HCT116 (cell line): ENCODE results near the gene TOP1. TPM values are rescaled to one million over a fixed set of nuclear protein-coding genes. Genes with fewer than 3 reads are reported as not detected.

Experiments
- ATAC-seq: fragments of 200-7000 bp; cut with Tn5 transposase; 2 replicates; pipeline ENCODE4 v1.9.1; 2020; ENCODE audit warnings: mild to moderate bottlenecking, moderate library complexity
- BruUV-seq: library from RNA; stranded (reverse); fragments of 400-500 nt; replicated peaks from 2 replicates; lab custom pipeline; 2021; lab: Mats Ljungman, UMichigan
- CTCF ChIA-PET: fragments of 300-600 bp; sonication (Branson Sonifier 250); formaldehyde crosslinking; loops from one replicate; lab custom pipeline; 2021; ENCODE audit warnings: antibody characterized with exemption; lab: Charles Lee
- POLR2A ChIA-PET: fragments of 300-600, 350-600 bp; sonication (Branson Sonifier 250); formaldehyde crosslinking; loops from one replicate; lab custom pipeline; 2021; ENCODE audit warnings: antibody characterized with exemption; lab: Charles Lee
- RAD21 ChIA-PET, 2 experiments: fragments of 300-600 bp; sonication (Branson Sonifier 250); formaldehyde crosslinking; loops; one replicate each; lab custom pipeline; 2023; ENCODE audit warnings: low total read pairs in 2 of 2; ENCODE audit not compliant: uncharacterized antibody in 2 of 2, unreplicated experiment in 2 of 2, low non-redundant PET in 1 of 2; lab: Charles Lee
- DNase-seq: peaks from one replicate; pipeline ENCODE4 v3.0.0-alpha.2; 2010; ENCODE audit warnings: low read depth, low spot score
- H2AFZ ChIP-seq: fragments of 200-600 bp; shearing (Covaris generic), sonication (generic); 2 replicates; pipeline ENCODE4 v1.6.1; 2017; ENCODE audit warnings: low read depth, mixed run types, mixed read lengths, antibody characterized with exemption, low read length; ENCODE audit not compliant: poor library complexity, severe bottlenecking
- H3K27ac ChIP-seq: 2 replicates; pipeline ENCODE4 v1.5.1; 2012; ENCODE audit warnings: low read depth, low read length
- H3K27me3 ChIP-seq: fragments of 200-600 bp; sonication (generic); 2 replicates; pipeline ENCODE4 v1.6.1; 2016; ENCODE audit warnings: mixed run types, low read length, mixed read lengths; ENCODE audit not compliant: insufficient read depth
- H3K36me3 ChIP-seq, 2 experiments: fragments of 200-500 bp in 1 of 2; fragments of 200-600 bp in 1 of 2; sonication (Bioruptor generic) in 1 of 2; sonication (generic) in 1 of 2; 2 replicates each; pipeline versions ENCODE4 v1.5.1 to v1.6.1; 2014 to 2016; ENCODE audit warnings: low read length in 2 of 2, inconsistent platforms in 1 of 2, mixed read lengths in 1 of 2, mixed run types in 1 of 2; ENCODE audit not compliant: insufficient read depth in 2 of 2, control insufficient read depth in 1 of 2
- H3K4me1 ChIP-seq, 2 experiments: fragments of 200-600 bp in 1 of 2; sonication (generic) in 1 of 2; 2 replicates each; pipeline versions ENCODE4 v1.5.1 to v1.6.1; 2012 to 2017; ENCODE audit warnings: low read length in 2 of 2, inconsistent platforms in 1 of 2, mild to moderate bottlenecking in 1 of 2, mixed read lengths in 1 of 2, mixed run types in 1 of 2, moderate library complexity in 1 of 2; ENCODE audit not compliant: insufficient read depth in 2 of 2, control insufficient read depth in 1 of 2
- H3K4me2 ChIP-seq: fragments of 200-600 bp; sonication (generic); 2 replicates; pipeline ENCODE4 v1.6.1; 2017; ENCODE audit warnings: mixed run types, low read length, mixed read lengths
- H3K4me3 ChIP-seq, 2 experiments: fragments of 200-600 bp in 1 of 2; sonication (generic) in 1 of 2; replicated peaks in 1 of 2; 2 replicates each; pipeline ENCODE4 v1.5.1; 2011 to 2016; ENCODE audit warnings: low read length in 2 of 2, control low read depth in 1 of 2, low read depth in 1 of 2, mild to moderate bottlenecking in 1 of 2, mixed read lengths in 1 of 2, mixed run types in 1 of 2
- H3K79me2 ChIP-seq: fragments of 200-600 bp; sonication (generic); 2 replicates; pipeline ENCODE4 v1.6.1; 2017; ENCODE audit warnings: mild to moderate bottlenecking, mixed run types, low read length, moderate library complexity, mixed read lengths; ENCODE audit not compliant: insufficient read depth
- H3K9ac ChIP-seq: fragments of 200-600 bp; sonication (generic); 2 replicates; pipeline ENCODE4 v1.6.1; 2016; ENCODE audit warnings: low read length, mixed read lengths
- H3K9me2 ChIP-seq: fragments of 200-600 bp; sonication (generic), shearing (Covaris generic); 2 replicates; pipeline ENCODE4 v1.6.1; 2017; ENCODE audit warnings: mixed run types, mild to moderate bottlenecking, moderate library complexity; ENCODE audit not compliant: insufficient read depth
- H3K9me3 ChIP-seq, 2 experiments: fragments of 200-500 bp in 1 of 2; fragments of 200-600 bp in 1 of 2; sonication (Bioruptor generic) in 1 of 2; sonication (generic) in 1 of 2; 2 replicates each; pipeline ENCODE4 v1.6.1; 2014 to 2017; ENCODE audit warnings: low read length in 2 of 2, mixed read lengths in 2 of 2, inconsistent platforms in 1 of 2, low read depth in 1 of 2, mild to moderate bottlenecking in 1 of 2, mixed run types in 1 of 2, moderate library complexity in 1 of 2; ENCODE audit not compliant: control insufficient read depth in 1 of 2, insufficient read depth in 1 of 2
- H4K20me1 ChIP-seq: fragments of 200-600 bp; sonication (generic), shearing (Covaris generic); 2 replicates; pipeline ENCODE4 v1.6.1; 2017; ENCODE audit warnings: mixed run types, mild to moderate bottlenecking, moderate library complexity; ENCODE audit not compliant: insufficient read depth
- CBX3 ChIP-seq: IDR thresholded peaks from 2 replicates; pipeline ENCODE4 v1.6.1; 2012; ENCODE audit warnings: low read depth
- CEBPB ChIP-seq: IDR thresholded peaks from 2 replicates; pipeline ENCODE4 v1.6.1; 2012; ENCODE audit warnings: low read depth
- CTCF ChIP-seq, 3 experiments: fragments of 200-600 bp in 1 of 3; sonication (generic) in 1 of 3; IDR thresholded peaks in 2 of 3; conservative IDR thresholded peaks in 1 of 3; 2 replicates each; pipeline ENCODE4 v1.5.1; 2012 to 2017; ENCODE audit warnings: low read depth in 2 of 3, low read length in 2 of 3, antibody characterized with exemption in 1 of 3, borderline replicate concordance in 1 of 3, control low read depth in 1 of 3, mild to moderate bottlenecking in 1 of 3, mixed read lengths in 1 of 3, mixed run types in 1 of 3, moderate library complexity in 1 of 3; ENCODE audit not compliant: insufficient read depth in 1 of 3
- ELF1 ChIP-seq: IDR thresholded peaks from 2 replicates; pipeline ENCODE4 v1.6.1; 2012; ENCODE audit warnings: low read depth, borderline replicate concordance
- EZH2phosphoT487 ChIP-seq: fragments of 200-600 bp; IDR thresholded peaks from 2 replicates; pipeline ENCODE4 v1.6.1; 2018; ENCODE audit warnings: antibody characterized with exemption, borderline replicate concordance
- FOSL1 ChIP-seq: IDR thresholded peaks from 2 replicates; pipeline ENCODE4 v1.6.1; 2012; ENCODE audit warnings: low read depth
- JUND ChIP-seq: IDR thresholded peaks from 2 replicates; pipeline ENCODE4 v1.6.1; 2012
- MAX ChIP-seq: IDR thresholded peaks from 2 replicates; pipeline ENCODE4 v1.6.1; 2012
- POLR2A ChIP-seq: IDR thresholded peaks from 2 replicates; pipeline ENCODE4 v1.7.0; 2011; ENCODE audit warnings: borderline replicate concordance; ENCODE audit not compliant: insufficient read depth, insufficient read length; ENCODE audit errors: extremely low read depth
- POLR2AphosphoS5 ChIP-seq: IDR thresholded peaks from 2 replicates; pipeline ENCODE4 v1.6.1; 2011; ENCODE audit warnings: mild to moderate bottlenecking, low read depth, low read length, moderate library complexity
- RAD21 ChIP-seq: IDR thresholded peaks from 2 replicates; pipeline ENCODE4 v1.6.1; 2012; ENCODE audit warnings: low read depth, mild to moderate bottlenecking
- SP1 ChIP-seq: IDR thresholded peaks from 2 replicates; pipeline ENCODE4 v1.6.1; 2012; ENCODE audit warnings: low read depth
- SRF ChIP-seq: IDR thresholded peaks from 2 replicates; pipeline ENCODE4 v1.6.1; 2012; ENCODE audit warnings: low read depth
- YY1 ChIP-seq: IDR thresholded peaks from 2 replicates; pipeline ENCODE4 v1.6.1; 2011; ENCODE audit warnings: low read length, low read depth, moderate library complexity, mild to moderate bottlenecking; ENCODE audit not compliant: insufficient replicate concordance; ENCODE audit errors: extremely low read depth
- ZBTB33 ChIP-seq: IDR thresholded peaks from 2 replicates; pipeline ENCODE4 v1.6.1; 2011; ENCODE audit warnings: mild to moderate bottlenecking, low read length, moderate library complexity; ENCODE audit not compliant: insufficient replicate concordance; ENCODE audit errors: extremely low read depth
- ZFX ChIP-seq: fragments of 450-650 bp; IDR thresholded peaks from 2 replicates; pipeline ENCODE4 v1.6.1; 2017
- ZNF274 ChIP-seq: fragments of 200-500 bp; sonication (Bioruptor generic); IDR thresholded peaks from 2 replicates; pipeline ENCODE4 v1.6.1; 2014; ENCODE audit warnings: mild to moderate bottlenecking, low read depth, low read length, inconsistent platforms
- intact Hi-C: fragments of 100-400 bp; cut with micrococcal nuclease; formaldehyde crosslinking; loops from 2 replicates; pipeline ENCODE4 v1.10.0; 2022
- total RNA-seq: library from RNA; stranded (reverse); gene quantifications from one replicate; pipeline ENCODE4 v1.2.1, GENCODE V29; 2021; ENCODE audit not compliant: unreplicated experiment
- TF ChIP-seq, protein P1 (sequence below): IDR thresholded peaks from 2 replicates; pipeline ENCODE4 v1.6.1; 2012

The TOP1 gene
- total RNA-seq, 1 experiment from 2014 or later = 190 TPM

DNA sequence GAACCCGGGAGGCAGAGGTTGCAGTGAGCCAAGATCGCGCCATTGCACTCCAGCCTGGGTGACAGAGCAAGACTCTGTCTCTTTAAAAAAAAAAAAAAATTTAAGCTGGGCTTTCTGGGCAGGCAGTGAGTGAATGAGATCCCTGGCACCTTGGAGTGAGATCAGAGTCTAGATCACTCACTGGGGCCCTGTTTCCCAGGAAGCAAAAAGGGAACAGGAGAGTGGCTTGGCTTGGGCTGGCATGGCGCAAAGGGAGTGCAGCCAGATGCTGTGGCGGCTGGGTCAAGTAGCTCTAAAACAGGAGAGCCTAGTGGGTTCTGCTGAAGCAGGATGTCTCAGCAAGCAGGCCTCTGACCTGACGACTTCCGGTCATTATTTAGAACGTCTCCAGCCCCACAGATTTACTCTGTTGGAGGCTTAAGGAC, 119.2 kb downstream of the TOP1 start:
- DNase-seq (no peak), ATAC-seq (no peak)
- intact Hi-C loops = no loop called here
- Histone ChIP-seq H3K4me3 (no peak overlapping the region), H3K27ac (no peak overlapping the region), H2AFZ (no peak overlapping the region), H4K20me1 (no peaks in the 10 kb centered on the region), H3K9ac (no peak overlapping the region), H3K27me3 (no peaks in the 10 kb centered on the region), H3K36me3 (no peaks in the 10 kb centered on the region), H3K9me2 (no peaks in the 10 kb centered on the region), H3K4me1 (peaks cover 4 to 10% of the 10 kb centered on the region in 2 experiments; a peak in 2 of 4 replicates), H3K4me2 (no peak overlapping the region), H3K9me3 (no peaks in the 10 kb centered on the region), H3K79me2 (peaks cover 66% of the 10 kb centered on the region)
- ChIA-PET CTCF (interaction anchor here (1.0 kb wide), 1 partner anchor 13 kb away, joined by 3 read pairs; no protein-coding TSS in a partner anchor), POLR2A (no interaction called here), RAD21 (interaction anchor here in 1 of 2 experiments (0.7 kb wide), 1 partner anchor 157 kb away, joined by 3 read pairs; no protein-coding TSS in a partner anchor)
- TF ChIP-seq YY1 (no peak), CEBPB (no peak), CBX3 (no peak), SRF (no peak), ZFX (no peak)
- no TSS peak for BruUV-seq

DNA sequence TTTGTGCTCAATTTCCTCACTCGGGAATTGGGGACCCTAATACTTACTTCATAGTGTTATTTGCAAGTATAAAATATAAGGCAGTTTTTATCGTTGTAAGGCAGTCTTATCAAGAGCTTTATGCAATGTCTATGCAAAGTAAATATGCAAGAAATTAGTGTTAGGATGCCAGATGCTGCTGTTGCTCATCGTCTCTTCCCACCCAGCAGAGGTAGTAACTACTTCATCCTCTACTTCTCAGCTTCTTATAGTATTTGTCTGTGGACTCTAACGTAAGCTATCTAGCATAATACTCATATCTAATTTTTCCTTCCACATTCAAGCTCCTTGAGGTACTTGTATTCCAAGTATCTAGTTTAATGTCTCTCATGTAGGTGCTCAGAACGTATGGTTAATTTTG, 120.3 kb downstream of the TOP1 start:
- no peaks in the 10 kb centered on the region for H3K9me3 ChIP-seq
- ChIA-PET CTCF (interaction anchor here (1.0 kb wide), 1 partner anchor 44 kb away, joined by 3 read pairs; no protein-coding TSS in a partner anchor), RAD21 (no interaction called here), POLR2A (no interaction called here)
- no peak overlapping the region for H2AFZ ChIP-seq
- peaks cover 4 to 10% of the 10 kb centered on the region in 2 experiments; a peak in 2 of 4 replicates for H3K4me1 ChIP-seq
- H3K79me2 ChIP-seq = peaks cover 58% of the 10 kb centered on the region
- intact Hi-C loops = no loop called here
- DNase-seq = no peak
- H3K27me3 ChIP-seq = no peaks in the 10 kb centered on the region
- no peak overlapping the region for H3K27ac ChIP-seq
- no peaks in the 10 kb centered on the region for H3K36me3 ChIP-seq
- H3K4me2 ChIP-seq = no peak overlapping the region
- H4K20me1 ChIP-seq = no peaks in the 10 kb centered on the region
- H3K9ac ChIP-seq = no peak overlapping the region
- ATAC-seq = no peak
- H3K9me2 ChIP-seq = no peaks in the 10 kb centered on the region
- H3K4me3 ChIP-seq = no peak overlapping the region
- no TSS peak for BruUV-seq
- no peak for TF ChIP-seq CTCF (IDR thresholded peaks at IDR 0.05 in 2 of 3, conservative IDR thresholded peaks at IDR 0.05 in 1 of 3; ENCODE audit: borderline replicate concordance in 1 of 3, insufficient read depth in 1 of 3, low read depth in 2 of 3, low read length in 2 of 3)
- no peak for TF ChIP-seq POLR2AphosphoS5
- no peak for TF ChIP-seq ZFX
- TF ChIP-seq SP1 = no peak
- TF ChIP-seq, protein P1, sequence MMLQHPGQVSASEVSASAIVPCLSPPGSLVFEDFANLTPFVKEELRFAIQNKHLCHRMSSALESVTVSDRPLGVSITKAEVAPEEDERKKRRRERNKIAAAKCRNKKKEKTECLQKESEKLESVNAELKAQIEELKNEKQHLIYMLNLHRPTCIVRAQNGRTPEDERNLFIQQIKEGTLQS = no peak
- no peak for TF ChIP-seq EZH2phosphoT487
- no peak for TF ChIP-seq ELF1
- TF ChIP-seq FOSL1 = no peak
- no peak for TF ChIP-seq YY1
- TF ChIP-seq POLR2A = no peak
- TF ChIP-seq MAX = no peak
- no peak for TF ChIP-seq ZNF274
- TF ChIP-seq RAD21 = no peak
- TF ChIP-seq ZBTB33 = no peak
- no peak for TF ChIP-seq JUND
